GM11168 (cell line): Measurements from ENCODE around the gene APOLD1.
"Not testable (repeated sequence)": the region's sequence is repeated elsewhere in the genome, so short reads cannot be mapped to it uniquely, and the experiment has no call there.

ENCODE experiments used
- in situ Hi-C: fragments of 300-500 bp; cut with MboI; formaldehyde crosslinking; loops from one replicate; pipeline ENCODE4 v1.12.0; 2022; ENCODE audit warnings: low sequenced_read_pairs; ENCODE audit not compliant: unreplicated experiment

The APOLD1 gene

GRCh38 chr12:12784116-12784515 is 1.3 kb upstream of the APOLD1 start:
- in situ Hi-C loops, result no loop called here

DNA sequence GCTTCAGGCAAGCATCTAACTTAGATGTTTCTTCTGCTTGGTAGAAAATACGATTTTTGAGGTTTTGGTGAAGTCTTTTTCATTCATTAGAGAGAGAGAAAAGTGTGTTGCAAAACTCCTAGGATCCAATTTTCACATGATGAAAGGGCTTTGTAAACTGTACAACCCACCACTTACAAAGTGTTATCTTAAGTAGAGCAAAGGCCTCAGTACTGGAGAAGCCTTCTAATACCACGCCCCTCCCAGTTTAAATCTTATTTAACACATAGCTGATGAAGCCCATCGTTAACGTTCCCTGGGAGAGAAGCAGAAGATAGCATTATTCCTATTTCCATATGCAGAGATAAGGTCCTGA is 869 bp downstream of the APOLD1 start:
- in situ Hi-C loops, result no loop called here

DNA sequence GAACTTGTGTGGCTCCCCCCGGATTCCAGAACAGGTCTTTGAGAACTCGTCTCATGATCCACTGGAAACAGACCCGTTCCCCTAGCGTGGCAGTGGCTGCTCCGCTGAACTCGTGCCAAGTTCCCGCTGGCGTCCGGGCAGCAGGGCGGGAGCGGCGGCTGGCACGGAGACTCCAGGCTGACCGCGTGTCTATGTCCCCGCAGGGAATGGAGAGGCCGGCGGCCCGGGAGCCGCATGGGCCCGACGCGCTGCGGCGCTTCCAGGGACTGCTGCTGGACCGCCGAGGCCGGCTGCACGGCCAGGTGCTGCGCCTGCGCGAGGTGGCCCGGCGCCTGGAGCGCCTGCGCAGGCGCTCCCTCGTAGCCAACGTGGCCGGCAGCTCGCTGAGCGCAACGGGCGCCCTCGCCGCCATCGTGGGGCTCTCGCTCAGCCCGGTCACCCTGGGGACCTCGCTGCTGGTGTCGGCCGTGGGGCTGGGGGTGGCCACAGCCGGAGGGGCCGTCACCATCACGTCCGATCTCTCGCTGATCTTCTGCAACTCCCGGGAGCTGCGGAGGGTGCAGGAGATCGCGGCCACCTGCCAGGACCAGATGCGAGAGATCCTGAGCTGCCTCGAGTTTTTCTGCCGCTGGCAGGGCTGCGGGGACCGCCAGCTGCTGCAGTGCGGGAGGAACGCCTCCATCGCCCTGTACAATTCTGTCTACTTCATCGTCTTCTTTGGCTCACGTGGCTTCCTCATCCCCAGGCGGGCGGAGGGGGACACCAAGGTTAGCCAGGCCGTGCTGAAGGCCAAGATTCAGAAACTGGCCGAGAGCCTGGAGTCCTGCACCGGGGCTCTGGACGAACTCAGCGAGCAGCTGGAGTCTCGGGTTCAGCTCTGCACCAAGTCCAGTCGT is 1.5 kb downstream of the APOLD1 start:
- in situ Hi-C loops, result no loop called here

- in situ Hi-C loops, result no loop called here
Observed at GRCh38 chr12:12788131-12788530, 2.7 kb downstream of the APOLD1 start.

GRCh38 chr12:12788675-12789368 is 3.4 kb downstream of the APOLD1 start:
- in situ Hi-C loops, result no loop called here

DNA sequence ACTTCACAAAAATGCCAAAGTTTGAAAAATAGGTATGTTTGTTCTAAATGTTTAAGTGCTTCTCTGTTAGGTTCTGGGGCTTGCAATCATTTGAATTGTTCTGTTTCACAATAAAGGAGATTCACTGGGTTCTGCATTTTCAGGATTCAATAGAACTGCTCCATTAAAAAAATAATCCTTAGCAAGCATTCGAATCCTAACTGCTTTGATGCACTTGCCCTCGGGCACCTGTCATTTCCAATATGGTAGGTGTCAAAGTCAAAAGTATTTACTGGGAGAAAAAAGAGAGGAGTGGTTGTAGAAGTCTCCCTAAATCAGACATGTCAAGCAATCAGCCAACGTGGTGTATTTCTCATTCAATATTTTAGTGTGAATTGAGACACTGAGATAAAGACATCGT is 5.5 kb downstream of the APOLD1 start:
- in situ Hi-C loops, result no loop called here

- in situ Hi-C loops, result no loop called here
Observed at GRCh38 chr12:12791756-12792369, 6.4 kb downstream of the APOLD1 start.

- in situ Hi-C loops, result no loop called here
Observed at GRCh38 chr12:12792421-12792820, 7.0 kb downstream of the APOLD1 start.

DNA sequence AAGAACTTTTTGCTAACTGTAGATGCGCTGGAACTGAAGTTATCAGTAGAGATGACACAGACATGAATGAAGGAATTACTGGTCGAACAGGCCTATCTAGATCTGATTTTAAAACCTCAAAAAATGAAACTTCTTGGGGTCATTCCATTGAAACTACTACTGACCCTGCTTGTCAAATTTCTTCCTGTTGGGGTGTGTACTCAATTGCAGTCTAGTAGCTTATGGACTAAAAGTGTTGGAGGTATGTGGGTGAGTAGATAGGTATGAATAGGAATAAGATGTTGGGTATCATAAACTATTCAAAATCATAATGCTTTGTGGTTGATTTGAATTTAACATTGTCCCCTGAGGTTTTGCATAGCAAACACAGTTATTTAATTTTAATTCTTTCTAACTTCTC is 9.2 kb downstream of the APOLD1 start:
- in situ Hi-C loops, result no loop called here

- in situ Hi-C loops, result no loop called here
Observed at GRCh38 chr12:12796171-12796570, 10.7 kb downstream of the APOLD1 start.

DNA sequence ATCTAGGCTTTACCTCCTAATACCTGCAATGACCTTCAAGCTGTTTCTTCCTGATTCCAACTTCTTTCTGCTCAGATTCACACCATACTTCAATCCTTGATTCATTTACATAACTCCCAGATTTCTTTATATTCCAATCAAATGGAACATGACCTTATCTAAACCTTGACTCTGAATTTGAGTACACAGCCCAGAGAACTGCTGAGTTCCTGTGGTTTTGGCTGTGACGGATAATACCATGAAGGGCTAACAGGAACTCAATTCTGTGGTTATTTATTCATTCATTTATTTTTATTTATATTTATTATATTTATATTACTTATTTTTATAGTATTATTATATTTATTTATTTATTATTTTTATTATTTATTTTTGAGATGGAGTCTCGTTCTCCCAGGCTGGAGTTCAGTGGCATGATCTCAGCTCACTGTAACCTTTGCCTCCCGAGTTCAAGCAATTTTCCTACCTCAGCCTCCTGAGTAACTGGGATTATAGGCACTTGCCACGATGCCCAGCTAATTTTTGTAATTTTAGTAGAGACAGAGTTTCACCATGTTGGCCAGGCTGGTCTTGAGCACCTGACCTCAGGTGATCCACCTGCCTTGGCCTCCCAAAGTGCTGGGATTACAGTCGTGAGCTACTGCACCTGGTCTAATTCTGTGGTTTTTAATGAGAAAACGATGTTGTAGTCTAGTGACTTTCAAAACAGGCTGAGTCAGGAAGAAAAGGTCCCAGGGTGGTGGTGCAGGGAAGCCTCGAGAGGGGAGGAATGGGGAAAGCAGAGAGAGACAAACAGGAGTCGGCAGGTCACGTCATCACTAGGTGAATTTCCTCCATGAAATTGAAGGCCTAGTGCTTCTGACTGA is 11.7 kb downstream of the APOLD1 start:
- in situ Hi-C loops, result no loop called here

DNA sequence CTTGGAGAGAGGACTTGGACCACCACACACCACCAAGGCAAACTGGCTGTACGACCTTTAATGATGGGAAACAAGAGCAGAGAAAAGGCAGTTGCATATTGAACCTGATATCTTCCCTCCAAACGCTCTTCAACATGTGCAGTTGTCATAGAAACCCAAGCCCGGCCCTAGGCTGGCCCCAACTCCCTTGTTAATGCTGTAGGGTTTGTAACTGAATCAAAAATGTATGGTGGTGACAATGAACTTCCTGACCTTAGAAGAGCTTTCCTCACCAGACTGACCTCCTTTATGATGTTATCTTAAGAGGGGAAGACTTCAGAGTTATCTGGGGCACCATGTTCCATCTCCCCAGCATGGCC is 12.3 kb downstream of the APOLD1 start:
- in situ Hi-C loops, result no loop called here

DNA sequence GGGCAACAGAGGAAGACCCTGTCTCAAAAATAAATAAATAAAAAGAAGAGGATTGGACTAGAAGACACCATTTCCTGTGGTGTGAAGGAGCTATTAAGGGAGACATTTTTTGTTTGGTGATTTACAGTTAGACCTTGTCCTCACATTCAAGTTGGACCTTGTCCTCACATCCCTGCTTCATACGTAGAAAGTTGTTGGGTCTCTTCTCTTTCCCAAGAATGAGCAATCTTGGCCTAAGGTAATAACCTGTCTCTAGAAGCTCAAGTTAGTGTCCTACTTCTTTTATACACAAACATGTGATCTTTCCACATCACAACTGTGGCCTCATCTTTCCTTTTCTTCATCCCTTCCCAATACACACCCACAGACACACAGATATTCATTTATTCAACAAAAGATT is 13.0 kb downstream of the APOLD1 start:
- in situ Hi-C loops, result no loop called here

- in situ Hi-C loops, result no loop called here
Observed at GRCh38 chr12:12799163-12799920, 13.9 kb downstream of the APOLD1 start.

GRCh38 chr12:12800406-12801180 is 15.1 kb downstream of the APOLD1 start:
- in situ Hi-C loops, result no loop called here

DNA sequence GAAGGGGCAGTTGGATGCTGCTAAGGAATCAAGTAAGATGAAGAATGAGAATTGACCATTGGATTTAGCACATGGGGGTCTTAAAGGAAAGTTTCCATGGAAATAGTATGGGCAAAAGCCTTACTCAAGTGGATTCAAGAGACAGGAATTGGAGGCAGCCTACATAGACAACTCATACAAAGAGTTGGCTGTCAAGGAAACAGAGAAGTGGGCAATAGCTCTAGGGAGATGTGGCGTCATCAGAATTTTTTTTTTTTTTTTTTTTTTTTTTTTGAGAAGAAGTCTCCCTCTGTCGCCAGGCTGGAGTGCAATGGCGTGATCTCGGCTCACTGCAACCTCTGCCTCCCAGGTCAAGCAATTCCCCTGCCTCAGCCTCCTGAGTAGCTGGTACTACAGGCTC is 16.2 kb downstream of the APOLD1 start:
- in situ Hi-C loops, result not testable (repeated sequence)

DNA sequence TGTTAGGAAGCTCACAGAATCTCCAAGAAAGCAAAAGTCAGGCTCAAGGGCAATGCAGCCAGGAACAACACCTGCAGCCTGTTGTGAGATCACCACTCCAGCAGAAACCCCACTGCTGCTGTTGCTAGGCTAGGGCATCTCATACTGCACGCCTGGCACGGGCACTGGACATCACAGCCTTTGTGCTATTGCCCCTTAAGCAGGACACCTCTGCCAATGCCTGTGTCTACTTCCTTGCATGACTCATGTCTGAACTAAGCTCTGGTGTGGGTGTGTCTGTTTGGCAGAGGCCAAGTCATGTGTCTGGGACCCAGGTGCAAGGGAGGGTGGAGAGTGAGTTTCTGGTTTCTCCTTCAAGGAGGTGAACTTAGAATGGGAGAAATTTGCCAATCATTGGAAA is 17.7 kb downstream of the APOLD1 start:
- in situ Hi-C loops, result no loop called here

DNA sequence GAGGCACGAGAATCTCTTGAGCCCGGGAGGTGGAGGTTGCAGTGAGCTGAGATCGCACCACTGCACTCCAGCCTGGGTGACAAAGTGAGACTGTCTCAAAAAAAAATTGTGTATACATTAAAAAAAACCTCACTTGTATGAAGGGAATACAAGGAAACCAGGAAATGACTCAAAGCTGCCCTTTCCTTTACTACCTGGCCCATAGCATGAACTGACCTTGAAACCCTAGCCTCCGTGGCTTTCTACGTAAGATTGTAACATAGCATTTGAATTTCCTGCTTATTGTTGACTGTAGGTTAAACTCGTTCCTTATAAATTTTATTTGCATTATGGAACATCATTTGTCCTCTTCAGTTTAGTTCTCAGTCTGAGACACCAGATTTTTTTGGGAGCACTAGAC is 18.6 kb downstream of the APOLD1 start:
- in situ Hi-C loops, result no loop called here

DNA sequence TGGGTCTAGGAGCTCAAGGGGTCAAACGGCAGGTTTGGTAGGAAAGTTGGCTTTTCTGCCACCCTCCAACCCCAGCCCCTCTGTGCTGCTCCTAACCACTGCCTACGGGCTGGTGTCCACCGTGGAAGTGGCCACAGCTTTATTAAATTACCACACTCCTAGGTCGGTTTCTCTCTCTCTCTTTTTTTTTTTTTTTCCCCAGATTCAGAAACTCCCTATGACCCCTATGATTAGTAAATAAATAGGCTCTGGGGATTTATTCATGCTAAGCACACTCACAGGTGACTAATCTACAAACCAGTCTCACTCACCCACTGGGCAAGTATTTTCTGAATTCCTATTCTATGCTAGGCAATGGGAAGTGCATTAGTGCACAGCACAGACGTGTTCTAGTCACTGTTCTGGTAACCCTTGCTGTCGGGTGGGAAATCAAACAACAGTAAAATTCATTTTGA is 19.0 kb downstream of the APOLD1 start:
- in situ Hi-C loops, result no loop called here
